Astrocyte (in vitro differentiated cells and primary cell): ENCODE measurements around the gene PODXL. TPM values are rescaled to one million over a fixed set of nuclear protein-coding genes. Genes with fewer than 3 reads are reported as not detected.

Experiments used
- DNase-seq: peaks from one replicate; pipeline ENCODE4 v3.0.0-alpha.2; 2010; ENCODE audit warnings: low read depth
- FAIRE-seq: peaks from 2 replicates; lab custom pipeline; 2011; peaks lifted over from hg19 to GRCh38; lab: Jason Lieb, UNC
- H2AFZ ChIP-seq: 2 replicates; pipeline ENCODE4 v1.6.0; 2012; ENCODE audit warnings: low read depth, low read length, inconsistent platforms
- H3K27ac ChIP-seq: 2 replicates; pipeline ENCODE4 v1.5.1; 2011; ENCODE audit warnings: low read depth, low read length, inconsistent platforms
- H3K27me3 ChIP-seq: 2 replicates; pipeline ENCODE4 v1.6.0; 2011; ENCODE audit warnings: low read length, inconsistent platforms; ENCODE audit not compliant: insufficient read depth
- H3K36me3 ChIP-seq: 2 replicates; pipeline ENCODE4 v1.5.1; 2011; ENCODE audit warnings: low read length, inconsistent platforms; ENCODE audit not compliant: insufficient read depth
- H3K4me1 ChIP-seq: 2 replicates; pipeline ENCODE4 v1.5.1; 2011; ENCODE audit warnings: low read length, inconsistent platforms; ENCODE audit not compliant: insufficient read depth
- H3K4me2 ChIP-seq: 2 replicates; pipeline ENCODE4 v1.6.0; 2012; ENCODE audit warnings: low read length, inconsistent platforms
- H3K4me3 ChIP-seq: 2 replicates; pipeline ENCODE4 v1.5.1; 2011; ENCODE audit warnings: low read depth, mild to moderate bottlenecking, low read length, inconsistent platforms; ENCODE audit not compliant: insufficient read depth
- H3K79me2 ChIP-seq: 2 replicates; pipeline ENCODE4 v1.6.0; 2012; ENCODE audit warnings: mild to moderate bottlenecking, low read length, inconsistent platforms; ENCODE audit not compliant: insufficient read depth
- H3K9ac ChIP-seq: 2 replicates; pipeline ENCODE4 v1.6.0; 2012; ENCODE audit warnings: mild to moderate bottlenecking, low read length, inconsistent platforms
- H3K9me3 ChIP-seq: 2 replicates; pipeline ENCODE4 v1.5.1; 2012; ENCODE audit warnings: low read depth, mild to moderate bottlenecking, low read length, inconsistent platforms; ENCODE audit not compliant: insufficient read depth
- H4K20me1 ChIP-seq: 2 replicates; pipeline ENCODE4 v1.6.0; 2012; ENCODE audit warnings: low read length, inconsistent platforms; ENCODE audit not compliant: insufficient read depth
- H3K27ac Mint-ChIP-seq: one replicate; pipeline ENCODE4 v1.8.0; 2021; ENCODE audit warnings: mild to moderate bottlenecking, mixed read lengths; ENCODE audit not compliant: unreplicated experiment
- H3K27me3 Mint-ChIP-seq: one replicate; pipeline ENCODE4 v1.8.0; 2021; ENCODE audit warnings: low read depth, mixed read lengths; ENCODE audit not compliant: unreplicated experiment
- H3K36me3 Mint-ChIP-seq: one replicate; pipeline ENCODE4 v1.8.0; 2021; ENCODE audit warnings: low read depth, mixed read lengths; ENCODE audit not compliant: unreplicated experiment
- H3K4me1 Mint-ChIP-seq: one replicate; pipeline ENCODE4 v1.8.0; 2021; ENCODE audit warnings: low read depth, mixed read lengths; ENCODE audit not compliant: unreplicated experiment
- H3K4me3 Mint-ChIP-seq: one replicate; pipeline ENCODE4 v1.8.0; 2021; ENCODE audit warnings: mild to moderate bottlenecking, moderate library complexity, mixed read lengths; ENCODE audit not compliant: unreplicated experiment
- H3K9me3 Mint-ChIP-seq: one replicate; pipeline ENCODE4 v1.8.0; 2021; ENCODE audit warnings: mild to moderate bottlenecking, mixed read lengths; ENCODE audit not compliant: unreplicated experiment
- CTCF ChIP-seq: IDR thresholded peaks from 2 replicates; pipeline ENCODE4 v1.5.1; 2011; ENCODE audit warnings: low read depth, mild to moderate bottlenecking, inconsistent platforms, low read length, moderate library complexity; ENCODE audit not compliant: insufficient read depth
- EZH2 ChIP-seq: IDR thresholded peaks from 2 replicates; pipeline ENCODE4 v1.6.1; 2012; ENCODE audit warnings: mild to moderate bottlenecking, low read length, inconsistent platforms; ENCODE audit not compliant: insufficient read depth
- total RNA-seq: library from RNA; stranded (reverse); gene quantifications from 2 replicates; pipeline ENCODE4 v1.2.1, GENCODE V29; 2021

PODXL gene
- total RNA-seq, 1 donor from 2014 or later = 47.1 TPM

GRCh38 chr7:131548371-131548770 lies 8.1 kb downstream of the PODXL start:
- Histone ChIP-seq H3K27ac (no peak overlapping the region), H2AFZ (no peak overlapping the region), H3K27me3 (no peaks in the 10 kb centered on the region), H4K20me1 (no peaks in the 10 kb centered on the region), H3K4me2 (no peak overlapping the region), H3K79me2 (peaks cover 26% of the 10 kb centered on the region), H3K36me3 (no peaks in the 10 kb centered on the region), H3K9me3 (no peaks in the 10 kb centered on the region), H3K4me3 (no peak overlapping the region), H3K9ac (no peak overlapping the region), H3K4me1 (no peaks in the 10 kb centered on the region)
- peaks cover 11% of the 10 kb centered on the region for H3K4me1 Mint-ChIP-seq
- peaks cover 4% of the 10 kb centered on the region for H3K9me3 Mint-ChIP-seq
- DNase-seq (no peak), FAIRE-seq (no peak)
- no peak overlapping the region for H3K4me3 Mint-ChIP-seq
- peaks cover 7% of the 10 kb centered on the region for H3K36me3 Mint-ChIP-seq
- no peak overlapping the region for H3K27ac Mint-ChIP-seq
- peaks cover 5% of the 10 kb centered on the region for H3K27me3 Mint-ChIP-seq
- no peak for TF ChIP-seq CTCF

- DNase-seq (no peak), FAIRE-seq (no peak)
- Histone ChIP-seq H2AFZ (no peak overlapping the region), H3K4me1 (no peaks in the 10 kb centered on the region), H3K9ac (no peak overlapping the region), H3K36me3 (no peaks in the 10 kb centered on the region), H3K27ac (no peak overlapping the region), H3K9me3 (no peaks in the 10 kb centered on the region), H3K4me3 (no peak overlapping the region), H4K20me1 (no peaks in the 10 kb centered on the region), H3K79me2 (peaks cover 29% of the 10 kb centered on the region), H3K27me3 (no peaks in the 10 kb centered on the region), H3K4me2 (no peak overlapping the region)
- H3K27ac Mint-ChIP-seq = no peak overlapping the region
- H3K27me3 Mint-ChIP-seq = no peaks in the 10 kb centered on the region
- TF ChIP-seq EZH2 (no peak), CTCF (no peak)
- no peak overlapping the region for H3K4me3 Mint-ChIP-seq
- H3K9me3 Mint-ChIP-seq = peaks cover 4% of the 10 kb centered on the region
- H3K36me3 Mint-ChIP-seq = peaks cover 7% of the 10 kb centered on the region
- peaks cover 11% of the 10 kb centered on the region for H3K4me1 Mint-ChIP-seq
Measured at GRCh38 chr7:131547589-131547988, 8.8 kb downstream of the PODXL start.

GRCh38 chr7:131546583-131547141 lies 9.8 kb downstream of the PODXL start:
- H2AFZ ChIP-seq = no peak overlapping the region
- no peak overlapping the region for H3K4me2 ChIP-seq
- no peak overlapping the region for H3K27ac ChIP-seq
- H3K4me3 ChIP-seq = no peak overlapping the region
- no peaks in the 10 kb centered on the region for H3K36me3 ChIP-seq
- no peak for DNase-seq
- no peak overlapping the region for H3K9ac ChIP-seq
- FAIRE-seq = no peak
- Mint-ChIP-seq H3K27ac (no peak overlapping the region), H3K9me3 (peaks cover 4% of the 10 kb centered on the region), H3K4me3 (no peak overlapping the region), H3K36me3 (peaks cover 7% of the 10 kb centered on the region), H3K27me3 (no peaks in the 10 kb centered on the region), H3K4me1 (peaks cover 13% of the 10 kb centered on the region)
- H3K79me2 ChIP-seq = peaks cover 34% of the 10 kb centered on the region
- no peaks in the 10 kb centered on the region for H3K4me1 ChIP-seq
- no peaks in the 10 kb centered on the region for H3K27me3 ChIP-seq
- no peak for TF ChIP-seq EZH2
- peak; percentile 23 for TF ChIP-seq CTCF
- H4K20me1 ChIP-seq = no peaks in the 10 kb centered on the region
- no peaks in the 10 kb centered on the region for H3K9me3 ChIP-seq
